H1 (cell line): ENCODE measurements around the gene ADGRL2. TPM values are rescaled to one million over a fixed set of nuclear protein-coding genes. Genes with fewer than 3 reads are reported as not detected.
A peak's percentile ranks its signal among the peaks of the same experiment; 100 is the strongest.

ENCODE experiments used
- CTCF ChIA-PET: fragments of 300-600 bp; sonication (Branson Sonifier 250); formaldehyde crosslinking; loops from one replicate; lab custom pipeline; 2021; ENCODE audit not compliant: partially characterized antibody; lab: Charles Lee
- POLR2A ChIA-PET: fragments of 300-600 bp; sonication (Branson Sonifier 250); formaldehyde crosslinking; loops from one replicate; lab custom pipeline; 2021; ENCODE audit warnings: inconsistent platforms; ENCODE audit not compliant: partially characterized antibody; lab: Charles Lee
- DNase-seq, 2 experiments: peaks; one replicate each; pipeline versions ENCODE4 v3.0.0 to v3.0.0-alpha.2; 2010 to 2022; ENCODE audit warnings: low spot score in 2 of 2, low read depth in 1 of 2, mixed read lengths in 1 of 2
- FAIRE-seq: peaks from 2 replicates; lab custom pipeline; 2011; peaks lifted over from hg19 to GRCh38; lab: Jason Lieb, UNC
- H2AFZ ChIP-seq: 2 replicates; pipeline ENCODE4 v1.8.1; 2012; ENCODE audit warnings: low read length, inconsistent platforms
- H2AK5ac ChIP-seq: 2 replicates; pipeline ENCODE4 v1.6.1; 2013; ENCODE audit warnings: low read depth, low read length
- H2BK120ac ChIP-seq: replicated peaks from 2 replicates; pipeline ENCODE3; 2013; ENCODE audit warnings: low read depth, low read length, inconsistent platforms
- H2BK12ac ChIP-seq: 2 replicates; pipeline ENCODE4 v1.6.1; 2013; ENCODE audit warnings: low read depth, low read length
- H2BK15ac ChIP-seq: 2 replicates; pipeline ENCODE4 v1.6.1; 2013; ENCODE audit warnings: low read length
- H2BK20ac ChIP-seq: 2 replicates; pipeline ENCODE4 v1.6.1; 2013; ENCODE audit warnings: low read length
- H2BK5ac ChIP-seq: 2 replicates; pipeline ENCODE4 v1.6.1; 2013; ENCODE audit warnings: low read depth, low read length
- H3K14ac ChIP-seq: 2 replicates; pipeline ENCODE4 v1.6.1; 2013; ENCODE audit warnings: inconsistent platforms; ENCODE audit not compliant: insufficient read length
- H3K18ac ChIP-seq: 2 replicates; pipeline ENCODE4 v1.6.1; 2013; ENCODE audit warnings: low read length; ENCODE audit errors: extremely low read depth
- H3K23ac ChIP-seq: 2 replicates; pipeline ENCODE4 v1.6.1; 2013; ENCODE audit warnings: inconsistent platforms; ENCODE audit not compliant: insufficient read length
- H3K23me2 ChIP-seq: 2 replicates; pipeline ENCODE4 v1.6.1; 2013; ENCODE audit warnings: low read depth, low read length
- H3K27ac ChIP-seq: 2 replicates; pipeline ENCODE4 v1.6.1; 2011; ENCODE audit warnings: low read depth, low read length, inconsistent platforms
- H3K27me3 ChIP-seq, 4 experiments: replicated peaks in 1 of 4; 1 replicate in 1 of 4; 2 replicates in 3 of 4; pipeline versions ENCODE4 v1.6.1 to v1.8.1; 2011 to 2013; ENCODE audit warnings: low read length in 3 of 4, mild to moderate bottlenecking in 3 of 4, inconsistent platforms in 2 of 4, mixed read lengths in 2 of 4, moderate library complexity in 1 of 4; ENCODE audit not compliant: control insufficient read depth in 3 of 4, insufficient read depth in 3 of 4; ENCODE audit errors: extremely low read depth in 1 of 4
- H3K36me3 ChIP-seq, 4 experiments: 2 replicates each; pipeline versions ENCODE4 v1.6.1 to v1.8.1; 2011 to 2013; ENCODE audit warnings: mild to moderate bottlenecking in 4 of 4, low read length in 3 of 4, moderate library complexity in 2 of 4, control low read depth in 1 of 4, inconsistent platforms in 1 of 4; ENCODE audit not compliant: insufficient read depth in 4 of 4, control insufficient read depth in 2 of 4
- H3K4ac ChIP-seq: replicated peaks from 2 replicates; pipeline ENCODE3; 2013; ENCODE audit warnings: low read length, low read depth, mixed read lengths, inconsistent platforms; ENCODE audit not compliant: insufficient read length
- H3K4me1 ChIP-seq, 4 experiments: replicated peaks in 1 of 4; 1 replicate in 1 of 4; 2 replicates in 3 of 4; pipeline versions ENCODE4 v1.6.1 to v1.8.1; 2011 to 2013; ENCODE audit warnings: low read length in 3 of 4, inconsistent platforms in 2 of 4, mixed read lengths in 1 of 4; ENCODE audit not compliant: insufficient read depth in 4 of 4, control insufficient read depth in 3 of 4
- H3K4me2 ChIP-seq, 2 experiments: 2 replicates each; pipeline versions ENCODE4 v1.6.1 to v1.8.1; 2011 to 2013; ENCODE audit warnings: low read depth in 2 of 2, low read length in 2 of 2, control low read depth in 1 of 2, inconsistent platforms in 1 of 2, mild to moderate bottlenecking in 1 of 2; ENCODE audit not compliant: insufficient read depth in 1 of 2
- H3K4me3 ChIP-seq, 4 experiments: fragments of 200-600, 300-600 bp in 1 of 4; sonication (generic), shearing (Covaris generic), sonication (Bioruptor Twin) in 1 of 4; 2 replicates each; pipeline versions ENCODE4 v1.5.1 to v1.8.1; 2011 to 2016; ENCODE audit warnings: low read length in 4 of 4, low read depth in 3 of 4, control low read depth in 2 of 4, inconsistent platforms in 2 of 4, mild to moderate bottlenecking in 2 of 4, mixed read lengths in 1 of 4, moderate library complexity in 1 of 4; ENCODE audit not compliant: insufficient read depth in 2 of 4; ENCODE audit errors: extremely low read depth in 1 of 4
- H3K56ac ChIP-seq: replicated peaks from 2 replicates; pipeline ENCODE3; 2013; ENCODE audit warnings: low read depth, mild to moderate bottlenecking, mixed read lengths, low read length, inconsistent platforms; ENCODE audit not compliant: insufficient read length
- H3K79me1 ChIP-seq: 2 replicates; pipeline ENCODE4 v1.6.1; 2013; ENCODE audit warnings: low read depth, low read length, control low read depth
- H3K79me2 ChIP-seq, 2 experiments: 2 replicates each; pipeline versions ENCODE4 v1.6.1 to v1.8.1; 2012 to 2013; ENCODE audit warnings: low read length in 2 of 2, mild to moderate bottlenecking in 2 of 2, inconsistent platforms in 1 of 2; ENCODE audit not compliant: insufficient read depth in 2 of 2, control insufficient read depth in 1 of 2
- H3K9ac ChIP-seq, 4 experiments: replicated peaks in 1 of 4; 1 replicate in 1 of 4; 2 replicates in 3 of 4; pipeline versions ENCODE4 v1.6.1 to v1.8.1; 2011 to 2013; ENCODE audit warnings: low read depth in 3 of 4, low read length in 3 of 4, control low read depth in 2 of 4, mild to moderate bottlenecking in 2 of 4, moderate library complexity in 2 of 4, inconsistent platforms in 1 of 4; ENCODE audit errors: extremely low read depth in 1 of 4
- H3K9me3 ChIP-seq, 2 experiments: 2 replicates each; pipeline versions ENCODE4 v1.6.1 to v1.8.1; 2012 to 2013; ENCODE audit warnings: mild to moderate bottlenecking in 2 of 2, moderate library complexity in 2 of 2, control low read depth in 1 of 2, inconsistent platforms in 1 of 2, low read depth in 1 of 2, low read length in 1 of 2, mixed read lengths in 1 of 2; ENCODE audit not compliant: insufficient read depth in 2 of 2
- H4K20me1 ChIP-seq, 2 experiments: replicated peaks in 1 of 2; 2 replicates each; pipeline versions ENCODE3 to v1.8.1; 2011 to 2013; ENCODE audit warnings: inconsistent platforms in 2 of 2, low read length in 2 of 2, mild to moderate bottlenecking in 1 of 2; ENCODE audit not compliant: insufficient read depth in 2 of 2, control insufficient read depth in 1 of 2
- H4K5ac ChIP-seq: 2 replicates; pipeline ENCODE4 v1.6.1; 2013; ENCODE audit warnings: low read length, low read depth, mixed read lengths, inconsistent platforms; ENCODE audit not compliant: insufficient read length
- H4K8ac ChIP-seq: 2 replicates; pipeline ENCODE4 v1.8.0; 2013; ENCODE audit warnings: mild to moderate bottlenecking, moderate library complexity, low read length, inconsistent platforms; ENCODE audit not compliant: insufficient read depth; ENCODE audit errors: extremely low read depth
- H4K91ac ChIP-seq: replicated peaks from 2 replicates; pipeline ENCODE3; 2013; ENCODE audit warnings: low read length, mixed read lengths, inconsistent platforms; ENCODE audit not compliant: insufficient read length
- BACH1 ChIP-seq: IDR thresholded peaks from 2 replicates; pipeline ENCODE4 v1.6.1; 2012; ENCODE audit warnings: low read length, improper control_type of control experiment
- SAP30 ChIP-seq: fragments of 300-600 bp; sonication (generic); IDR thresholded peaks from 2 replicates; pipeline ENCODE4 v1.7.1; 2012; ENCODE audit warnings: low read length, moderate library complexity, mild to moderate bottlenecking, inconsistent platforms; ENCODE audit not compliant: insufficient read depth, insufficient replicate concordance
- SUZ12 ChIP-seq: fragments of 200-600 bp; sonication (generic); IDR thresholded peaks from 2 replicates; pipeline ENCODE4 v1.6.1; 2012; ENCODE audit warnings: mild to moderate bottlenecking, inconsistent platforms, low read length, moderate library complexity, mixed read lengths
- WGBS, 2 experiments: shearing (Covaris generic) in 1 of 2; methylation state at CpG; one replicate each; pipeline versions ENCODE4 v1.1.6 to v1.1.7; 2013 to 2015; ENCODE audit warnings: low lambda C conversion rate in 2 of 2, mixed read lengths in 2 of 2, inconsistent platforms in 1 of 2, low coverage in 1 of 2, missing lambda C conversion rate in 1 of 2; ENCODE audit not compliant: insufficient replicate concordance in 2 of 2, insufficient coverage in 1 of 2, insufficient read length in 1 of 2; ENCODE audit errors: extremely low coverage in 1 of 2, missing lambda C conversion rate in 1 of 2; 5-methylcytosine and 5-hydroxymethylcytosine counted together
- polyA plus RNA-seq, 7 experiments: library from polyadenylated mRNA; depleted of rRNA in 3 of 7; stranded (reverse) in 5 of 7; unstranded in 2 of 7; fragments of >200 nt in 5 of 7; fragments of 200-250 nt in 2 of 7; gene quantifications; 1 replicate in 5 of 7; 2 replicates in 1 of 7; 4 replicates in 1 of 7; pipeline versions ENCODE4 v1.2.1 to v1.2.3, GENCODE V29; 2011 to 2013; ENCODE audit warnings: missing spikeins in 2 of 7, mixed read lengths in 2 of 7
- total RNA-seq: library from RNA; stranded (reverse); fragmentation: NEBNext Ultra II Directional; extraction: Animal tissue kit (Norgen Biotek cat#: 25700); gene quantifications from 2 replicates; pipeline ENCODE4 v1.2.1, GENCODE V29; 2021

ADGRL2 gene
- total and polyA plus RNA-seq, 2 of the 8 experiments (the other 6 are each of a cell fraction or from before 2014, with no cell fraction given): 113 to 124 TPM

DNA sequence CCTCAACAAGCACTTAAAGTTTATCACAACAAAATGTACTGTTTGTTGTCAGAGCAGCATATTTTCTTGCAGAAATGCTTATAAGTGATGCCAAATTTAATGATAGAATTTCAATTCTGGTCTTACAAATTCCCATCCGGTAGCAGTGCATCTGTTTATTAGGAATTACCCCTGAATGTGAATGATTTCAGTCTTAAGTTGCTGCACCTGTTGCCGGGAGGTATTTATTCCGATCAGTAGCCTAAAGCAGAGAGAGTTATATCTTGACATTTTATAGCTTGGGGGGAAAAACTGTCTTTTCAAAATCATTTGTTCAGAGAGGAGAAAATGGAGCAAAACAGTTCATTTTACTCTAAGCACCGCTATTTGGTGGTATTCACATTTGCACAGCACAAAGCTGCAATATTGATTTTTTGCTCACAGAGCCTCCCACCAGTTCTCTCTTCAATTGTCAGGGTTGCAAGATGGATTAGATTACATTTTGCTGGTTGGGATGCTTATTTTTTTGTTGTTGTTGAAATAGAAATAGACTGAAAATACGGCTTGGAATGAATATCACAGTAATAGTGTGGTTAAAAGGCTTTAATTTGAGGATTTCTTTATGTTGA is 98.6 kb downstream of the ADGRL2 start:
- peaks cover 0 to 7% (median 0%) of the 10 kb centered on the region in 4 experiments; a peak in 1 of 7 replicates for H3K4me1 ChIP-seq
- peaks cover 3% of the 10 kb centered on the region for H3K79me1 ChIP-seq
- H2AK5ac ChIP-seq: no peak overlapping the region
- CTCF ChIA-PET: interaction anchor here (0.8 kb wide), 1 partner anchor 487 kb away, joined by 3 read pairs; no protein-coding TSS in a partner anchor
- H2BK120ac ChIP-seq: no peak overlapping the region
- H3K27ac ChIP-seq: no peak overlapping the region
- peaks cover 5 to 6% of the 10 kb centered on the region in 2 experiments for H4K20me1 ChIP-seq
- no peak overlapping the region for H2BK12ac ChIP-seq
- WGBS, 2 experiments: 91% methylated on average over 5 of the region's 5 CpGs; no CpG with 5 or more reads in 1 of the 2 experiments
- peak overlapping the region in 1 of 4 experiments; percentile 8; a peak in 1 of 7 replicates for H3K9ac ChIP-seq
- no peaks in the 10 kb centered on the region for H3K23me2 ChIP-seq
- no peaks in the 10 kb centered on the region; a peak in 3 of 8 replicates for H3K36me3 ChIP-seq
- H3K23ac ChIP-seq: no peak overlapping the region
- peaks cover 0 to 94% of the 10 kb centered on the region in 2 experiments; a peak in 3 of 4 replicates for H3K79me2 ChIP-seq
- H4K5ac ChIP-seq: no peak overlapping the region
- H2AFZ ChIP-seq: no peak overlapping the region
- no peak overlapping the region for H3K14ac ChIP-seq
- no peak for FAIRE-seq
- H4K8ac ChIP-seq: no peak overlapping the region
- H3K18ac ChIP-seq: no peak overlapping the region
- H3K56ac ChIP-seq: no peak overlapping the region
- H3K9me3 ChIP-seq: no peaks in the 10 kb centered on the region
- H3K4me2 ChIP-seq: no peak overlapping the region
- POLR2A ChIA-PET: interaction anchor here (0.8 kb wide), 1 partner anchor 18 kb away, joined by 4 read pairs; no protein-coding TSS in a partner anchor
- DNase-seq: no peak
- H3K27me3 ChIP-seq: no peaks in the 10 kb centered on the region
- no peak overlapping the region for H2BK15ac ChIP-seq
- H4K91ac ChIP-seq: no peak overlapping the region
- no peak overlapping the region for H3K4me3 ChIP-seq
- no peak for TF ChIP-seq BACH1
- no peak for TF ChIP-seq SUZ12
- no peak for TF ChIP-seq SAP30
- H2BK5ac ChIP-seq: no peak overlapping the region
- no peak overlapping the region for H2BK20ac ChIP-seq
- H3K4ac ChIP-seq: no peak overlapping the region
